Effector memory CD8-positive, alpha-beta T cell (primary cell): ENCODE measurements around the gene AMMECR1.
A peak's percentile ranks its signal among the peaks of the same experiment; 100 is the strongest.

ENCODE experiments used
- ATAC-seq: fragments of 150-1000 bp; cut with Tn5 transposase; replicated peaks from 2 replicates; pipeline ENCODE4 v1.10.0; 2021; ENCODE audit warnings: mild to moderate bottlenecking, moderate library complexity
- DNase-seq, 3 experiments: peaks; one replicate each; pipeline ENCODE4 v3.0.0; 2021
- H3K27ac Mint-ChIP-seq, 2 donors: one replicate each; pipeline ENCODE4 v1.8.0; 2022; ENCODE audit warnings: mild to moderate bottlenecking in 2 of 2, mixed read lengths in 2 of 2, moderate library complexity in 2 of 2
- H3K27me3 Mint-ChIP-seq, 2 donors: one replicate each; pipeline ENCODE4 v1.8.0; 2022; ENCODE audit warnings: mixed read lengths in 2 of 2
- H3K36me3 Mint-ChIP-seq: one replicate; pipeline ENCODE4 v1.8.0; 2022; ENCODE audit warnings: mild to moderate bottlenecking, moderate library complexity, mixed read lengths; ENCODE audit not compliant: insufficient read depth
- H3K4me1 Mint-ChIP-seq, 2 donors: one replicate each; pipeline ENCODE4 v1.8.0; 2022; ENCODE audit warnings: low read depth in 2 of 2, mixed read lengths in 2 of 2
- H3K4me3 Mint-ChIP-seq, 2 donors: one replicate each; pipeline ENCODE4 v1.8.0; 2022; ENCODE audit warnings: mild to moderate bottlenecking in 2 of 2, mixed read lengths in 2 of 2, moderate library complexity in 2 of 2
- H3K9me3 Mint-ChIP-seq, 2 donors: one replicate each; pipeline ENCODE4 v1.8.0; 2022; ENCODE audit warnings: mixed read lengths in 2 of 2

The AMMECR1 gene

GRCh38 chrX:110178179-110178865 lies 139.6 kb downstream of the AMMECR1 start:
- Mint-ChIP-seq H3K4me3 (no peak overlapping the region), H3K36me3 (peaks cover 9% of the 10 kb centered on the region)

GRCh38 chrX:110175696-110176095 lies 142.2 kb downstream of the AMMECR1 start:
- Mint-ChIP-seq H3K27ac (peak overlapping the region in 1 of 2 donors; percentile 20), H3K27me3 (no peaks in the 10 kb centered on the region), H3K4me1 (peaks cover 7 to 12% of the 10 kb centered on the region in 2 donors), H3K4me3 (no peak overlapping the region), H3K9me3 (no peaks in the 10 kb centered on the region), H3K36me3 (peaks cover 10% of the 10 kb centered on the region)
- DNase-seq (no peak), ATAC-seq (no peak)

More at GRCh38 chrX:110178179-110178865, 139.6 kb downstream of the AMMECR1 start:
- no peaks in the 10 kb centered on the region for H3K27me3 Mint-ChIP-seq
- H3K4me1 Mint-ChIP-seq = peaks cover 7 to 21% of the 10 kb centered on the region in 2 donors
- ATAC-seq (no peak), DNase-seq (no peak)
- peak overlapping the region in 1 of 2 donors; percentile 49 for H3K27ac Mint-ChIP-seq
- no peaks in the 10 kb centered on the region for H3K9me3 Mint-ChIP-seq

- peaks cover 10% of the 10 kb centered on the region for H3K36me3 Mint-ChIP-seq
- H3K4me3 Mint-ChIP-seq = no peak overlapping the region
- H3K27ac Mint-ChIP-seq = peak overlapping the region in 1 of 2 donors; percentile 20
- no peaks in the 10 kb centered on the region for H3K27me3 Mint-ChIP-seq
- no peaks in the 10 kb centered on the region for H3K9me3 Mint-ChIP-seq
- peaks cover 7 to 11% of the 10 kb centered on the region in 2 donors for H3K4me1 Mint-ChIP-seq
- ATAC-seq = no peak
- no peak for DNase-seq
Measured at GRCh38 chrX:110175146-110175545, 142.7 kb downstream of the AMMECR1 start.

- no peak for DNase-seq
- Mint-ChIP-seq H3K27me3 (no peaks in the 10 kb centered on the region), H3K4me3 (no peak overlapping the region), H3K9me3 (no peaks in the 10 kb centered on the region), H3K36me3 (peaks cover 13% of the 10 kb centered on the region), H3K4me1 (peaks cover 0 to 7% of the 10 kb centered on the region in 2 donors), H3K27ac (no peak overlapping the region)
- ATAC-seq = no peak
Measured at GRCh38 chrX:110173192-110174175, 144.4 kb downstream of the AMMECR1 start.

- Mint-ChIP-seq H3K27me3 (no peaks in the 10 kb centered on the region), H3K36me3 (peaks cover 13% of the 10 kb centered on the region), H3K9me3 (no peaks in the 10 kb centered on the region), H3K4me3 (no peak overlapping the region), H3K4me1 (peaks cover 0 to 7% of the 10 kb centered on the region in 2 donors), H3K27ac (no peak overlapping the region)
- DNase-seq = no peak
- ATAC-seq = peak; percentile 35
Measured at GRCh38 chrX:110172215-110172614, 145.7 kb downstream of the AMMECR1 start.

- Mint-ChIP-seq H3K4me3 (no peak overlapping the region), H3K4me1 (peaks cover 0 to 6% of the 10 kb centered on the region in 2 donors), H3K27me3 (no peaks in the 10 kb centered on the region), H3K36me3 (peaks cover 13% of the 10 kb centered on the region), H3K27ac (peak overlapping the region in 1 of 2 donors; percentile 69), H3K9me3 (no peaks in the 10 kb centered on the region)
- ATAC-seq (no peak), DNase-seq (no peak)
Measured at GRCh38 chrX:110171442-110171841, 146.4 kb downstream of the AMMECR1 start.

GRCh38 chrX:110170029-110170428 lies 147.9 kb downstream of the AMMECR1 start:
- peaks cover 7% of the 10 kb centered on the region for H3K36me3 Mint-ChIP-seq
- H3K4me1 Mint-ChIP-seq = peaks cover 0 to 3% of the 10 kb centered on the region in 2 donors
- H3K9me3 Mint-ChIP-seq = no peaks in the 10 kb centered on the region
- no peak for ATAC-seq
- H3K27ac Mint-ChIP-seq = no peak overlapping the region
- DNase-seq = no peak
- no peaks in the 10 kb centered on the region for H3K27me3 Mint-ChIP-seq
- no peak overlapping the region for H3K4me3 Mint-ChIP-seq

GRCh38 chrX:110168585-110168984 lies 149.3 kb downstream of the AMMECR1 start:
- Mint-ChIP-seq H3K36me3 (peaks cover 7% of the 10 kb centered on the region), H3K27me3 (no peaks in the 10 kb centered on the region), H3K27ac (no peak overlapping the region), H3K9me3 (no peaks in the 10 kb centered on the region), H3K4me1 (peaks cover 0 to 3% of the 10 kb centered on the region in 2 donors), H3K4me3 (no peak overlapping the region)
- no peak for DNase-seq
- no peak for ATAC-seq

GRCh38 chrX:110167952-110168451 lies 149.9 kb downstream of the AMMECR1 start:
- no peak overlapping the region for H3K4me3 Mint-ChIP-seq
- H3K9me3 Mint-ChIP-seq = no peaks in the 10 kb centered on the region
- H3K27me3 Mint-ChIP-seq = no peaks in the 10 kb centered on the region
- H3K4me1 Mint-ChIP-seq = peaks cover 0 to 3% of the 10 kb centered on the region in 2 donors
- peak; percentile 67 for ATAC-seq
- H3K27ac Mint-ChIP-seq = no peak overlapping the region
- H3K36me3 Mint-ChIP-seq = peaks cover 7% of the 10 kb centered on the region
- DNase-seq = peak; percentile 40 to 48 (median 44)

GRCh38 chrX:110163488-110163887 lies 154.4 kb downstream of the AMMECR1 start:
- H3K27ac Mint-ChIP-seq = no peak overlapping the region

GRCh38 chrX:110162867-110163266 lies 155.0 kb downstream of the AMMECR1 start:
- ATAC-seq = no peak
- no peak for DNase-seq
- no peaks in the 10 kb centered on the region for H3K9me3 Mint-ChIP-seq
- H3K4me1 Mint-ChIP-seq = peaks cover 3 to 9% of the 10 kb centered on the region in 2 donors
- peaks cover 4% of the 10 kb centered on the region for H3K36me3 Mint-ChIP-seq
- no peak overlapping the region for H3K27ac Mint-ChIP-seq
- H3K27me3 Mint-ChIP-seq = no peaks in the 10 kb centered on the region
- no peak overlapping the region for H3K4me3 Mint-ChIP-seq

More at GRCh38 chrX:110163488-110163887, 154.4 kb downstream of the AMMECR1 start:
- no peaks in the 10 kb centered on the region for H3K9me3 Mint-ChIP-seq
- H3K4me3 Mint-ChIP-seq = no peak overlapping the region
- DNase-seq = no peak
- ATAC-seq = no peak
- H3K4me1 Mint-ChIP-seq = peaks cover 3 to 9% of the 10 kb centered on the region in 2 donors
- H3K36me3 Mint-ChIP-seq = peaks cover 4% of the 10 kb centered on the region
- no peaks in the 10 kb centered on the region for H3K27me3 Mint-ChIP-seq

GRCh38 chrX:110162131-110162530 lies 155.8 kb downstream of the AMMECR1 start:
- H3K27me3 Mint-ChIP-seq = no peaks in the 10 kb centered on the region
- no peak for ATAC-seq
- no peaks in the 10 kb centered on the region for H3K9me3 Mint-ChIP-seq
- no peak overlapping the region for H3K4me3 Mint-ChIP-seq
- no peak overlapping the region for H3K27ac Mint-ChIP-seq
- DNase-seq = no peak
- peaks cover 3 to 9% of the 10 kb centered on the region in 2 donors for H3K4me1 Mint-ChIP-seq
- peaks cover 4% of the 10 kb centered on the region for H3K36me3 Mint-ChIP-seq

GRCh38 chrX:110161361-110161686 lies 156.6 kb downstream of the AMMECR1 start:
- Mint-ChIP-seq H3K4me1 (peaks cover 3 to 9% of the 10 kb centered on the region in 2 donors), H3K27ac (no peak overlapping the region), H3K4me3 (no peak overlapping the region), H3K27me3 (no peaks in the 10 kb centered on the region), H3K9me3 (no peaks in the 10 kb centered on the region), H3K36me3 (peaks cover 4% of the 10 kb centered on the region)
- no peak for ATAC-seq
- DNase-seq = no peak
